ENCODE data around the gene CAMK2B. TPM values are rescaled to one million over a fixed set of nuclear protein-coding genes. Genes with fewer than 3 reads are reported as not detected.

CAMK2B gene
- under 1 TPM; 0.17 to 0.40 TPM for total RNA-seq

DNA sequence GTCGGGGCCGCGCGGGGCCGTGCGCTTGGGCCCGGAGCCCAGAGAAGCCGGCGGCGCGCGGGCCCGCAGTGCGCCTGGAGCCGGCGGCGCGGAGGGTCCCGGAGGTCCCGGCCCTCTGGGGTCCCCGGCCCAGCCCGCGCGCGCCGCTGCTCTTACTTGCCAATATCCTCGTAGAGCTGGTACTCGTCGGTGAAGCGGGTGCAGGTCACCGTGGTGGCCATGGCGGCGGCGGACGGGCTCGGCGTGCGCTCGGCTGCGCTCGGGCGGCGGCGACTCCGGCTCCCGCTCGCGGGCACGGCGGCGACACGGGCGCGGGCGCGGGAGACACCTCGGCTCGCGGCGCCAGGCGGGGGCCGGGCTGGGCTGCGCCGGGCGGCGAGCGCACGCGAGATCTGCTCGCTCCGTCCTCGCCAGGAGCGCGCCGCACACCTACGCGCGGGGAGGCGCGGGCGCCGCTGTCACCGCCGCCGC lies at the start of gene CAMK2B:
Gene CAMK2B (minus strand): TSS at position 394 of the 471 bp plus-strand sequence. CDS start 173 bp downstream, at position 221.
- POLR2A ChIA-PET, result no interaction called here
- CTCF ChIA-PET, result no interaction called here

DNA sequence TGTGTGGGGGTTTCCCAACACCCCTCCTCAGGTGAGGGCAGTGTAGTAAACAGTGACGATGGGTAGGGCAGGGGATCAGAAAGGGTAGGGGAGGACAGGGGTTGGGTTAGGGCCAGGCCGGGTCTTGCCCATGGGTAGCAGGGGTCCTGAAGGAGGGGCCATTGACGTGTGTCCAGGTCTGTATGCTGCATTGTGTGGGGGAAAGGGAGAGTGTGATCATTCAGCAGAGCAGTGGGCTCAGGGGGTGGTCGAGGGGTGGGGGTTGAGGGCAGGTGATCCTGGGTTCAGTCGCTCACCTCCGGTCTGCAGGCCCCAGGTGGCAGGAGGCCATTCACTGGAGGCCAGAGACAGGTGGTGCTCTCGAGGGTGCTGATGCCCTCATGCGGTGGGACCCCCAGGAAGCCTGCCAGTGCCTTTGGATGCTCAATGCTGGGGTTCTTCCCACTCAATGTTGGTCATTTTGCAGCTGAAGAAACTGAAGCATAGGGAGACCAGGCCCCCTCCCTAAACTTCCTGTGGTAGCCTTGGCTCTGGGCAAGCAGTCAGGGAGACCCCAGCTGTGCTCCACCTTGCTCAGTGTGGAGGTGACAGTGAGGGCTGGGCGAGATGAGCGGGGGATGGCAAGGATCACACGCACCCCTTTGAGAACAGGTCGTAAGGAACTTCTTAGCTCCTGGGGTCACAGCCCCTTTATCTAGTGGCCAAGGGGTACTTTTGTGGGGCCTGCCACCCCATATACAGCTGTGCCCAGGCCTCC lies 48.8 kb upstream of the CAMK2B start:
- ChIA-PET CTCF (no interaction called here), POLR2A (no interaction called here)

DNA sequence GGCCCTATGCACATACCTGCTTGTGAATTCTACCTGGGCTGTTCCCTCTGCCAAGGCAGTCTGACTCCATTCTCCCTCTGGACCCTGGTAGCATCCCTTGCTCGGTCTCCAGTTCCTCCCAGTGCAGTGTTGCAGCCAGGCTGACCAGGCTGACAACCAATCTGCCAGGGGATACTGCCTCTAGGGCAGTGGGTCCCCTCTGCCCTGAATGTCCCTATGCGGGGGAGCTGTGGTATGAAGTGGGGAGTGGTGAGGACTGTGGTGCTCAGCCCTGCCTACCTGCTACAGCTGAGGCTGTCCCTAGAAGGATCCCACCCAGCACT lies 48.0 kb upstream of the CAMK2B start:
- ChIA-PET CTCF (no interaction called here), POLR2A (no interaction called here)

GRCh38 chr7:44372560-44373417 lies 47.4 kb upstream of the CAMK2B start:
- CTCF ChIA-PET, result no interaction called here
- POLR2A ChIA-PET, result no interaction called here

DNA sequence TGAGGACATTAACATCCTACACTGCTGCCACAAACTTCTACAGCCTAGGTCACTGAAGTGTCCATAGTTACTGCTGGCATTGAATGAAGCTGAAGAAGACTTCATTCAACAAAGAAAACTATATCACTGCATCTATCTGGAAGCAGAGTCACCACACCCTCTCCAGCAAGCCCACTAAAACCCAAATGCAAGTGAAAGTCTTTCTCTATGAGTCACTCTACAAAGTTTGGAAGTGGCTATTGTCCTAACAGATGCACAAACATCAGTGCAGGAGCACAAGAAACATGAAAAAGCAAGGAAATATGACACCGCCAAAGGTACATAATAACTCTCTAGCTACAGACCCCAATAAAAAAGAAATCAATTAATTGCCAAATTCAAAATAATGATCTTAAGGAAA lies 43.5 kb upstream of the CAMK2B start:
- ChIA-PET CTCF (no interaction called here), POLR2A (no interaction called here)

DNA sequence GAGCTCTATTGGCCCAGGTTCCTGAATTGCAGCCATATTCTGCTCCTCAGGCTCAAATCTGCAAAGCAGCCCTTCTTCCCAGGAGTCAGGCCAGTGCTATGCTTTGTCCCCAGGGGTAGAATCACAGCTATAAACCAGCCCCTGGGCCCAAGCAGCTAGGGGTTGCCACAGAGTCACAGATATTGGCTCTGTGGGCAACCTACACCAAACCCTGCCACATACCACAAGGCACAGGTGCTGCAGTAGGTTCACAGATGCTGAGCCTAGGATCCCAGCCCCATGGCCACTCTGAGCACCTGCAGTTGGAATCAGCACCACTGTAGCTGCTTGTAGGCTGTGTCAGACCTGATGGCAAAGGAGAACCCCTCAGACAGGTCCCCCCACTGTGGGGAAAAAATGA lies 43.1 kb upstream of the CAMK2B start:
- ChIA-PET CTCF (no interaction called here), POLR2A (no interaction called here)

DNA sequence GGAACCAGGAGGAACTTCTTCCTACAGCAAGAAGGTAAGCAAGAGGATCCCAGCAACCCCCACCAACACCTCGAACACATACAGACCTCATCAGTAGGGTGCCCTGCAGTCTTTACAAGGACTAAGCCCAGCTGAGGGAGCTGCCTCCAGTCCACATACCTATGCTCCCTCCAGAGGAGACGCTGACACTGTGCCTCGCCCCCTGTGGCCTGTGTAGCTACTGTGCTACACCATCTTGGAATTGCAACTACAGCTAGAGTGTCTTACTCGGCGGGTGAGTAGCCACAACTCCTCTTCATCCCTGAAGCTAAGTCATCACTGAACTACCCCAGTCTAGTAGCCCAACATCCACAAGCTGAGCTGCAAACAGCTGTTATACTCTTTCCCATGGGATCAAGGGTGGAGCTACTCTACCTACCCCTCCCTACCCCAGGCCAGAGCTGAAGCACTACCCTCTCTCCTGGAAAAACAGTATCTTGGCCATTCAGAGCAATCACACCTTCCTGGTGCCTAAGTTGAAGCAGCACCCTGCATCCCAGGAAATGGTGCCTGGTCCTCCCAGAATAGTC lies 42.2 kb upstream of the CAMK2B start:
- ChIA-PET CTCF (no interaction called here), POLR2A (no interaction called here)

- POLR2A ChIA-PET, result no interaction called here
- CTCF ChIA-PET, result no interaction called here
These were observed 41.6 kb upstream of the CAMK2B start for GRCh38 chr7:44366986-44367385.

GRCh38 chr7:44353668-44354067 lies 28.3 kb upstream of the CAMK2B start:
- POLR2A ChIA-PET, result no interaction called here
- CTCF ChIA-PET, result no interaction called here

GRCh38 chr7:44348851-44349781 lies 23.7 kb upstream of the CAMK2B start:
- ChIA-PET CTCF (interaction anchor here (0.6 kb wide), 1 partner anchor 129 kb away, joined by 3 read pairs; no protein-coding TSS in a partner anchor), POLR2A (no interaction called here)

DNA sequence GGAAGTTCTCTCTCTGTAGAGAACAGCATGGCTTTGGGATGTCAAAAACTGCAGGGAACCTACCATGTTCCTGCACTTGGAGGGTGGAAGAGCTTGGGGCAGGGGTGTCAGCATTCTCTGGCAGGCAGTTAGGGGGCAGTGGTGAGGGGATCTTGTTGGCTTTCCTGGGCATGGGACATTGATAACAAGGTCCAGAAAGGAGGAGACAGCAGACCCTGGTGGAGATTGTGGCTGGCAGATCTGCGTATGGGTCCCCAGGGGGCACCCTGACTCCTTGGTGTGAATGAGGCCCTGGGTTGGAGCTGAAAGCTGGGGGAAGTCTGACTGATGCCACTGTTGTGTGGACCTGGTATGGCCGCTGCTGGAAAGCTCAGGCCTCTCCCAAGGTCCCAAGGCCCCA lies 22.9 kb upstream of the CAMK2B start:
- POLR2A ChIA-PET, result no interaction called here
- CTCF ChIA-PET, result interaction anchor here (0.6 kb wide), 1 partner anchor 49 kb away, joined by 5 read pairs; no protein-coding TSS in a partner anchor

- ChIA-PET POLR2A (no interaction called here), CTCF (interaction anchor here (0.6 kb wide), 1 partner anchor 48 kb away, joined by 5 read pairs; no protein-coding TSS in a partner anchor)
These were observed 22.2 kb upstream of the CAMK2B start for GRCh38 chr7:44347546-44348114.

DNA sequence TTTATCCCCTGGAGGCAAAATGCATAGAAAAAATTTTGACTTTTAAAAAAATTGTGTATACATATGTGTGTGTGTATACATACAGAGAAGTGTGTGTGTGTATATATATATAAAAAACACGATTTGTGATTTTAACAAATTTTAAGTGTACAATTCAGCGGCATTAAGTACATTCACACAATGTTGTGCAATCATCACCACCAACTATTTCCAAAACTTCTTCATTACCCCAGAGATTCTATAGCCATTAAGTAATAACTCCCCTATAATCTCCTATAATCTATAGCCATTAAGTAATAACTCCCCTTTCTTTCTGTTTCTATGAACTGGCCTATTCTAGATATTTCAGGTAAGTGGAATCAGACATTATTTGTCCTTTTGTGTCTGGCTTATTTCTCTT lies 20.7 kb upstream of the CAMK2B start:
- POLR2A ChIA-PET, result no interaction called here
- CTCF ChIA-PET, result no interaction called here

- POLR2A ChIA-PET, result no interaction called here
- CTCF ChIA-PET, result no interaction called here
These were observed 16.0 kb upstream of the CAMK2B start for GRCh38 chr7:44341401-44341800.

DNA sequence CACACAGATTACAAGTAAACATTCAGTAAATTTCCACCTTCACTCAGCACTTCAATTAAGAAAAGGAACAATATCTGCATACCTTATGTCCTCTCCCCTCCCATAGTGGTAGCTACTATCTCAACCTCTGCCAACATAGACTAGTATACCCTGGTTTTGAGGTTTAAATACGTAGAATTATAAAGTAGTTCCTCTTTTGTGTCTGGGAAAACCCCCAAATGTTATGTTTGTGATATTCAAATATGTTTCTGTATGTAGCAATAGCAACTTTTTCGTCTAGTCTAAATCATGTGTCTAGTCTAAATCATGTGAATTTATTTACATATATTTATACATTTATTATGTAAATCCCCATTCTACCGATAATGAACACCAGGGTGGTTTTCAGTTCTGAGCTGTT lies 13.2 kb upstream of the CAMK2B start:
- CTCF ChIA-PET, result no interaction called here
- POLR2A ChIA-PET, result no interaction called here

DNA sequence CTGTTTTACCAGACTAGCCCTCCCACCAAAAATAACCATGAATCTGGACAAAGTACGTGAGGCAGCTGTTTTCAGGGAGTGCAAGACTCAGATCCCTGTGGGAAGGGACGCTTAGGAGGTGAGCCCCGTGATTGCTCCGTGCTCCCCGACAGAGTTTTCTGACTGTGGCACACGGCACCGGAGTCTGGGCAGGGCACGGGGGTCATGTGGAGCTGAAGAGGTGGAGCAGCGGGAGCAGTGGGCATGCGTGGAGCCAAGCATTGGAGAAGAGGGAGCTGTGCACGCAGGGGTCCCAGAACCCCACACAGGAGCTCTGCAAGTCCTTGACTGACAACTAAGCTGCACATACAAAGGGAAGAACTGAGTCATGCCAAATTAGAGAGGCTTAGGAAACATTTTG lies 11.1 kb upstream of the CAMK2B start:
- CTCF ChIA-PET, result interaction anchor here (1.2 kb wide), 1 partner anchor 8 kb away, joined by 3 read pairs; no protein-coding TSS in a partner anchor
- POLR2A ChIA-PET, result no interaction called here

GRCh38 chr7:44335184-44335583 lies 9.8 kb upstream of the CAMK2B start:
- ChIA-PET CTCF (interaction anchor here (0.6 kb wide), 1 partner anchor 14 kb away, joined by 3 read pairs; no protein-coding TSS in a partner anchor), POLR2A (no interaction called here)

GRCh38 chr7:44334734-44335097 lies 9.3 kb upstream of the CAMK2B start:
- POLR2A ChIA-PET, result no interaction called here
- CTCF ChIA-PET, result interaction anchor here (0.6 kb wide), 1 partner anchor 13 kb away, joined by 3 read pairs; no protein-coding TSS in a partner anchor

DNA sequence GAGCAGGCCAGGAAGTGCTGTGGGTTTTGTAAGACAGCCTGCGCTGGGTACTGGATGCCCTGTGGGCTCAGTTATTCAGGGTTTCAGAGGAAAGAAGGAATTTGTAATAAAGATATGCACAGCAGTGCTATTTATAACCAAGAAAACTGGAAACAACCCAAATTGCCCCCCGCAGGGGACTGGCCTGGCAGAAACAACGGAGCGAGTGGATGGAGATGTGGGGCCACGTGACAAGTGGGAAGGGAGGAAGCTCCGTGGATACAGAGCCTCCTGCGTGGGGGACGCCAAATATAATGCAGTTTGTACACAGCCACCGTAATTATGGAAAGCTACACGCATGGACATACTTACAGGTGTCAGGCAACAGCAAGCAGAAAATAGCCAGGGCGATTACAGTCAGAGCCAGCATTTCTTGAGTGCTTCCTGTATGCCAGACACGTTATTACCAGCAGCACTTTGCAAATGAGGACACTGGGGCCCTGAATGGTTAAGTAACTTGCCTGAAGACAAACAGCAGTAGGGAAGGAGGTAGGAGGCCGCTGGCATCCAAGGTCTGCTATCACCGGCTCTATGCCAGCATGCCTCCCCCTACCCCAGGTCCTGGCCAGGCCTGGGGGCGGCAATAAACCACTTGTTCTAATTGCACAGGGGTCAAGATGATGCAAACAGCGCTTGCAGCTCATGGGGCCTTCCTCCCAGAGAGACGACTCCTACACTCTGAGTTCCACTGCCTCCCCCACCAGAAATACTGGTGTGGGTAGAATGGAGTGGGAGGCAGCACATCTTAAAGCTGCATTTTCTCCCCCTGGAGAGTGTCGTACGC lies 8.7 kb upstream of the CAMK2B start:
- CTCF ChIA-PET, result no interaction called here

More for the DNA sequence above, 8.7 kb upstream of the CAMK2B start:
- POLR2A ChIA-PET, result no interaction called here
